OCI-LY7 (cell line): ENCODE measurements around the gene SH2D3A.

Experiments
- CTCF ChIP-seq: fragments of 200-600 bp; sonication (generic); conservative IDR thresholded peaks from 2 replicates; pipeline ENCODE4 v1.5.1; 2014; ENCODE audit warnings: mild to moderate bottlenecking, antibody characterized with exemption, low read length, moderate library complexity, mixed read lengths
- EZH2phosphoT487 ChIP-seq: fragments of 200-600 bp; sonication (generic); IDR thresholded peaks from 2 replicates; pipeline ENCODE4 v1.6.1; 2018; ENCODE audit warnings: low read depth, borderline replicate concordance, mild to moderate bottlenecking, mixed run types, antibody characterized with exemption, low read length, moderate library complexity, mixed read lengths

GRCh38 chr19:6707658-6708018 lies 59.6 kb downstream of the SH2D3A start:
- TF ChIP-seq CTCF (no peak), EZH2phosphoT487 (no peak)
